NCI-H1417 treated with DMSO at 0.1 percent for 48 hours (cell line): Measurements from ENCODE around the gene SIRPG.

Experiments used
- DNase-seq: peaks from one replicate; lab custom pipeline; 2025; lab: John Stamatoyannopoulos, UW

Gene SIRPG

GRCh38 chr20:1595333-1595732, 62.2 kb downstream of the SIRPG start:
- DNase-seq, result no peak

DNA sequence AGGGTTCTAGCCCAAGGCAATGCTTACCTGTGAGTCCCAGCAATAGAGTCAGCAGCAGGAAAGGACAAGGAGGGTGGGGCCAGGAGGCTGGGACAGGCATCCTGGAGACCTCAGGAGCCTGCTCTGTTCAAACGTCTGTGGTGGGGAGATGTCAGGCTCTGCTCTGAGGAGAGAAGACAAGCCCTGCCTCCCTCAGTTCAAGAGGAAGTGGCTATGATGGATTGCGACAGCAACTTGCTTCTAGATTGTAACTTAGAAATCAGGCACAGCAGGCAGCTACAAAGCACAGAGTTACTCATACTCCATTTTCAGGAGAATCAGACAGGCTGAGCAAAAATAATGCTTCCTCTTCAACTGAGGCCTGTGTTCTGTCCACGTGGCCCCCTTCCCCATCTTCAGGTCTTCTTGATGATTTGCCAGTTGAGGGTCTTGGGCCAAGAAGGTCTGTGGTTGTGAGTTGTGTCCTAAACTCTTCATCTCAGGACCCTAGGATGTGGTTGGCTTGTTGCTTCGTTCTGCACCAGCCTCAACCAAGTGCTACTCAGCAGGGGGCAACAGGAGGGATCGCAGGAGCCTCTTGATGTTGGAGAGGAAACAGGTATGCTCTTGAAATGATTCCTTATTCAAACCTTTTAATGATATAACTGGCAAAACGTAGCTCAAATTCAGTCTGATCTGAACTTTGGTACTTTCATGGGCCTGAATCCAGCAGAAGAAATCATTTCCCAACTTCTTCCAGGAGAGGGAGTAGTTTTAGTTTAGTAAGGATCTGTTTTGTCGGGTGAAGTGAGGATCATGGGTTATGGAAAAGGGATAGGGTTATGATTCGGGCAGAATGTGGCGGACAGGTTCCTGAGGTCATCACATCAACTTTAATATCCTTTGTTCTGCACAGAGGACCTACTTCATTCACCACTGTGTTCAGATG, 68.8 kb downstream of the SIRPG start:
- no peak for DNase-seq

DNA sequence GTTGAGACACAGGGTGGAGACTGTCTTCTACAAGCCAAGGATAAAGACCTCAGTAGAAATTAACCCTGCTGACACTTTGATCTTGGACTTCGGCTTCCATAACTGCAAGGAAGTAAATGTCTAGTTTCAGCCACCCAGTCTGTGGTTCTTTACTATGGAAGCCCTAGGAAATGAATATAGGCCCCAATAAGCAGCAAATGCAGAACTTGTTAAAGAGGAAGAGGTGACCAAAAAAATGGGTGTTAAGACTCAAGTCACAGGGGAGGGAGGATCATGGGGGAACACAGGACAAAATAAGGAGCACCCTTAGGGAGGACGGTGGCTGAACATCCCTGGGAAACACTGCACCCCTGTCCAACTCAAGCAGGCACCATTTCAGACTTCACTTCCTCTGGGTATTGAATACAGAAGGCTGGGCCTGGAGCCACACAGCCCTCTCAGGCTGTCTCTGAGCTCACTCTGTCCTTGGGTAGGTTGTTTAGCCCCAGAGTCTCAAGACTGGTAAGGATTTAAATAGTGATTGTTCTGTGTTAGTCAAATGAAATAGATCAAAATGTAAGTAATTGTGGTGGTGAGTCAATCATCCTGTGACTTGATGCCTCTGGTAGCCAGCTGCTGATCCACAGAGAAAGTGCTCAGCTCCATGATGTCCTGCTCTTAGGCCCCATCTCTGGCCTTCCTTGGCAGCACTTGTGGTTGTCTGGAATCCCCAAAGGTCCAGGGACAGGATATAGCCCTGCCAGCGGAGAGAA, 69.6 kb downstream of the SIRPG start:
- no peak for DNase-seq

- no peak for DNase-seq
Observed at GRCh38 chr20:1579488-1579887, 78.1 kb downstream of the SIRPG start.
